Adipocyte (in vitro differentiated cells): Measurements from ENCODE around the gene ATP6V0A1.

Source experiments
- DNase-seq: peaks from one replicate; pipeline ENCODE4 v3.0.0-alpha.2; 2015; ENCODE audit warnings: low read depth
- H3K27me3 ChIP-seq: replicated peaks from 2 replicates; pipeline ENCODE4 v1.7.0; 2013; ENCODE audit warnings: mild to moderate bottlenecking, low read length, moderate library complexity; ENCODE audit not compliant: control insufficient read depth, insufficient read depth
- H3K36me3 ChIP-seq: 2 replicates; pipeline ENCODE4 v1.7.0; 2013; ENCODE audit warnings: low read length, mild to moderate bottlenecking, moderate library complexity; ENCODE audit not compliant: control insufficient read depth, insufficient read depth, severe bottlenecking
- H3K4me1 ChIP-seq: 2 replicates; pipeline ENCODE4 v1.7.0; 2013; ENCODE audit warnings: mild to moderate bottlenecking, low read length, moderate library complexity; ENCODE audit not compliant: control insufficient read depth, insufficient read depth
- H3K4me3 ChIP-seq: 2 replicates; pipeline ENCODE4 v1.7.0; 2013; ENCODE audit warnings: mild to moderate bottlenecking, low read length, moderate library complexity
- H3K9ac ChIP-seq: 2 replicates; pipeline ENCODE4 v1.7.0; 2013; ENCODE audit warnings: mild to moderate bottlenecking, low read length, moderate library complexity
- H3K9me3 ChIP-seq: 2 replicates; pipeline ENCODE4 v1.7.0; 2013; ENCODE audit warnings: mild to moderate bottlenecking, low read length, moderate library complexity; ENCODE audit not compliant: control insufficient read depth

ATP6V0A1 gene

GRCh38 chr17:42521036-42521435 is 62.4 kb downstream of the ATP6V0A1 start:
- DNase-seq: peak; percentile 33
- Histone ChIP-seq H3K36me3 (no peaks in the 10 kb centered on the region), H3K9me3 (no peaks in the 10 kb centered on the region), H3K4me3 (peak overlapping the region; percentile 21), H3K9ac (peak overlapping the region; percentile 90), H3K27me3 (no peaks in the 10 kb centered on the region), H3K4me1 (peaks cover 82% of the 10 kb centered on the region)

- H3K9ac ChIP-seq: peak overlapping the region; percentile 90
- no peaks in the 10 kb centered on the region for H3K27me3 ChIP-seq
- H3K4me1 ChIP-seq: peaks cover 79% of the 10 kb centered on the region
- H3K36me3 ChIP-seq: no peaks in the 10 kb centered on the region
- H3K9me3 ChIP-seq: no peaks in the 10 kb centered on the region
- no peak for DNase-seq
- no peak overlapping the region for H3K4me3 ChIP-seq
These were observed 63.1 kb downstream of the ATP6V0A1 start for GRCh38 chr17:42521666-42522262.

- Histone ChIP-seq H3K27me3 (no peaks in the 10 kb centered on the region), H3K4me1 (peaks cover 81% of the 10 kb centered on the region)
- no peak for DNase-seq
These were observed 63.6 kb downstream of the ATP6V0A1 start for GRCh38 chr17:42522263-42522790.

GRCh38 chr17:42522798-42523278 is 64.2 kb downstream of the ATP6V0A1 start:
- DNase-seq: no peak
- Histone ChIP-seq H3K27me3 (no peaks in the 10 kb centered on the region), H3K9me3 (no peaks in the 10 kb centered on the region), H3K4me1 (peaks cover 76% of the 10 kb centered on the region), H3K36me3 (no peaks in the 10 kb centered on the region), H3K4me3 (no peak overlapping the region), H3K9ac (peak overlapping the region; percentile 90)

More at GRCh38 chr17:42522263-42522790, 63.6 kb downstream of the ATP6V0A1 start:
- Histone ChIP-seq H3K4me3 (no peak overlapping the region), H3K9ac (peak overlapping the region; percentile 90), H3K9me3 (no peaks in the 10 kb centered on the region), H3K36me3 (no peaks in the 10 kb centered on the region)

- no peaks in the 10 kb centered on the region for H3K36me3 ChIP-seq
- H3K4me1 ChIP-seq: peaks cover 55% of the 10 kb centered on the region
- DNase-seq: no peak
- no peaks in the 10 kb centered on the region for H3K9me3 ChIP-seq
- H3K4me3 ChIP-seq: no peak overlapping the region
- no peak overlapping the region for H3K9ac ChIP-seq
- no peaks in the 10 kb centered on the region for H3K27me3 ChIP-seq
These were observed 66.5 kb downstream of the ATP6V0A1 start for GRCh38 chr17:42525221-42525620.

- Histone ChIP-seq H3K27me3 (no peaks in the 10 kb centered on the region), H3K4me1 (peaks cover 46% of the 10 kb centered on the region), H3K36me3 (no peaks in the 10 kb centered on the region), H3K9ac (peak overlapping the region; percentile 29), H3K9me3 (no peaks in the 10 kb centered on the region), H3K4me3 (no peak overlapping the region)
- DNase-seq: no peak
These were observed 67.4 kb downstream of the ATP6V0A1 start for GRCh38 chr17:42526031-42526444.

GRCh38 chr17:42527932-42528331 is 69.3 kb downstream of the ATP6V0A1 start:
- H3K4me1 ChIP-seq: peaks cover 33% of the 10 kb centered on the region
- H3K4me3 ChIP-seq: no peak overlapping the region
- DNase-seq: no peak
- no peaks in the 10 kb centered on the region for H3K36me3 ChIP-seq
- H3K9me3 ChIP-seq: no peaks in the 10 kb centered on the region
- no peaks in the 10 kb centered on the region for H3K27me3 ChIP-seq
- no peak overlapping the region for H3K9ac ChIP-seq

- no peak overlapping the region for H3K9ac ChIP-seq
- H3K9me3 ChIP-seq: no peaks in the 10 kb centered on the region
- H3K4me3 ChIP-seq: no peak overlapping the region
- DNase-seq: no peak
- peaks cover 30% of the 10 kb centered on the region for H3K4me1 ChIP-seq
- no peaks in the 10 kb centered on the region for H3K27me3 ChIP-seq
- no peaks in the 10 kb centered on the region for H3K36me3 ChIP-seq
These were observed 70.4 kb downstream of the ATP6V0A1 start for GRCh38 chr17:42529061-42529460.

- no peaks in the 10 kb centered on the region for H3K9me3 ChIP-seq
- H3K4me1 ChIP-seq: peaks cover 25% of the 10 kb centered on the region
- no peak overlapping the region for H3K4me3 ChIP-seq
- no peaks in the 10 kb centered on the region for H3K27me3 ChIP-seq
- no peak overlapping the region for H3K9ac ChIP-seq
- DNase-seq: no peak
- no peaks in the 10 kb centered on the region for H3K36me3 ChIP-seq
These were observed 72.3 kb downstream of the ATP6V0A1 start for GRCh38 chr17:42530952-42531454.

GRCh38 chr17:42531455-42532354 is 73.0 kb downstream of the ATP6V0A1 start:
- DNase-seq: peak; percentile 85
- Histone ChIP-seq H3K4me1 (peaks cover 20% of the 10 kb centered on the region), H3K9me3 (no peaks in the 10 kb centered on the region), H3K27me3 (no peaks in the 10 kb centered on the region), H3K9ac (peak overlapping the region; percentile 79), H3K36me3 (no peaks in the 10 kb centered on the region), H3K4me3 (peak overlapping the region; percentile 76)
